GM21367 (cell line): Measurements from ENCODE around the gene SOX11.

ENCODE experiments used
- ATAC-seq: cut with Tn5 transposase; IDR thresholded peaks from one replicate; pipeline ENCODE4 v1.9.1; 2021; ENCODE audit not compliant: unreplicated experiment

Gene SOX11

GRCh38 chr2:5691221-5691984 lies 781 bp upstream of the SOX11 start:
- ATAC-seq, result no peak

DNA sequence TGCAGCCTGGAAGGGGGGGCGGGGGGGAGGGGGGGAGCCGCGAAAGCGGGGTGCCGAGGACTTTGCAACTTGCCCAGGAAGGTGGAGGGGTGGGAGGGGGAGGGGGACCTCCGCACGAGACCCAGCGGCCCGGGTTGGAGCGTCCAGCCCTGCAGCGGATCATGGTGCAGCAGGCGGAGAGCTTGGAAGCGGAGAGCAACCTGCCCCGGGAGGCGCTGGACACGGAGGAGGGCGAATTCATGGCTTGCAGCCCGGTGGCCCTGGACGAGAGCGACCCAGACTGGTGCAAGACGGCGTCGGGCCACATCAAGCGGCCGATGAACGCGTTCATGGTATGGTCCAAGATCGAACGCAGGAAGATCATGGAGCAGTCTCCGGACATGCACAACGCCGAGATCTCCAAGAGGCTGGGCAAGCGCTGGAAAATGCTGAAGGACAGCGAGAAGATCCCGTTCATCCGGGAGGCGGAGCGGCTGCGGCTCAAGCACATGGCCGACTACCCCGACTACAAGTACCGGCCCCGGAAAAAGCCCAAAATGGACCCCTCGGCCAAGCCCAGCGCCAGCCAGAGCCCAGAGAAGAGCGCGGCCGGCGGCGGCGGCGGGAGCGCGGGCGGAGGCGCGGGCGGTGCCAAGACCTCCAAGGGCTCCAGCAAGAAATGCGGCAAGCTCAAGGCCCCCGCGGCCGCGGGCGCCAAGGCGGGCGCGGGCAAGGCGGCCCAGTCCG lies 540 bp downstream of the SOX11 start:
- ATAC-seq, result no peak

- no peak for ATAC-seq
Observed at GRCh38 chr2:5693287-5694201, 1.4 kb downstream of the SOX11 start.

DNA sequence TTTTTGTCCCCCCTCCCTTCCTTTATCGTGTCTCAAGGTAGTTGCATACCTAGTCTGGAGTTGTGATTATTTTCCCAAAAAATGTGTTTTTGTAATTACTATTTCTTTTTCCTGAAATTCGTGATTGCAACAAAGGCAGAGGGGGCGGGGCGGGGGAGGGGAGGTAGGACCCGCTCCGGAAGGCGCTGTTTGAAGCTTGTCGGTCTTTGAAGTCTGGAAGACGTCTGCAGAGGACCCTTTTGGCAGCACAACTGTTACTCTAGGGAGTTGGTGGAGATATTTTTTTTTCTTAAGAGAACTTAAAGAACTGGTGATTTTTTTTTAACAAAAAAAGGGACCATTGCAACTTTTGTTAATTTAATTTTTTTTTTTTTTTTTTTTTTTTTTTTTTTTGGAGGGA lies 2.1 kb downstream of the SOX11 start:
- ATAC-seq, result no peak

DNA sequence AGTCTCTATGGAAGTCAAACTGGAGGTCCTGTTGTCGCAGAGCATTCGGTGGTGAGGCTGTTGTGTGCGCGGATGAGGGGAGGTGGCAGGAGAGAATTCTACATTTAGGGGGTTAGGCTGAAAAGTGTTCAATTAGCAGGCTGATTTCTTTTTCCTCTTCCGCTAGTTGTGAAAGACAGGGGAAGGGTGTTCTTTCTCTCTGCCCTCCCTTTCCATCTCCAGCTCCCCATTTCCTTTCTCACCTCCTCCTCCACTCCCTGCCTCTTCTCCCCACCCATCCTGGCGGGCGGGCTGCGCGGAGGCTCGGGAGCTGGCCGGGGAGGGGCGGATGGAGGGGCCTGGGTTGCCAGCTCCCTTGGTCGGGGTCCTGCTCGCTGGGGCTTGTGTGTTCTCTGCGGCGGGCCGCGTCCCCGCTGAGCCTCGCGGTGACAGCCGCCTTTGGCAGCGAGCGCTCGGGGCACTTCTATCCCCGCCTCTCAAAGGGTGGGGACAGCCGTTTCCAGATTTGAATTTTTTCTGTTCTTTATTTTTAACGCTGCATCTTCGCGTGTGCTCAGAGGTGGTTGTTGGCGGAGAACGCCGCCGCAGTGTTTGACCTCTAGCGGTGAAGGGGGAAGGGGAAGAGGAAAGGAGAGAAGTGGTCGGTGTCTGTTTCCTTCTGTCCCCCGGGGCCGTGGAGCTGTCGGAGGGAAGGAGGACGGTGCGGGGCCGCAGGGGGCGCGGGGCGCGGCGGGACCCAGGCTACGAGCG lies 3.6 kb downstream of the SOX11 start:
- no peak for ATAC-seq

DNA sequence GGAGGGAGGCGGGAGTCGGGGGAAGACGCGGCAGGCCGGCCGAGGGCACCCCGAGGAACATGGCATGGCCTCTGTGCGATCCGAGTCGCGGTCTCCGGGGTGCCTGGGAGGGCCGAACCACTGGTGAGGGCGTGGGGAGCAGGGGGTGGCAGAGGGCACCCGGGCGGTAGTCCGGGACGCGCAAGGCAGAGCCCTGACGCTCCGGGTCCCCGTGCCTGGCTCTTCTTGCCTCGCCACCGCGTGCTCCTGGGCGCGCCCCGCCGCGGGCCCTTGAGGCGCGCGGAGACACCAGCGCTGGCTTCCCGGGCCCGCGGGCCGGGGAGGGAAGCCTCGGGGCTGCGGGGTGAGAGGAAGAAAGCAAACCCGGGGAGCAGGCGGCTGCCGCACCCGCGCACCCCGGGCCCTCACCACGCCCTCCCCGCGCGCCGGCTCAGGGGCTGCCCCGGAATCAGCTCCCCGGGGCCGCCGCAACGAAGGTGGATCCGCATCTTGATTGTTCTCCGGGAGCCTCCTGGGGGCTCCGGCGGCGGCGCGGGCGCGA lies 4.3 kb downstream of the SOX11 start:
- no peak for ATAC-seq

DNA sequence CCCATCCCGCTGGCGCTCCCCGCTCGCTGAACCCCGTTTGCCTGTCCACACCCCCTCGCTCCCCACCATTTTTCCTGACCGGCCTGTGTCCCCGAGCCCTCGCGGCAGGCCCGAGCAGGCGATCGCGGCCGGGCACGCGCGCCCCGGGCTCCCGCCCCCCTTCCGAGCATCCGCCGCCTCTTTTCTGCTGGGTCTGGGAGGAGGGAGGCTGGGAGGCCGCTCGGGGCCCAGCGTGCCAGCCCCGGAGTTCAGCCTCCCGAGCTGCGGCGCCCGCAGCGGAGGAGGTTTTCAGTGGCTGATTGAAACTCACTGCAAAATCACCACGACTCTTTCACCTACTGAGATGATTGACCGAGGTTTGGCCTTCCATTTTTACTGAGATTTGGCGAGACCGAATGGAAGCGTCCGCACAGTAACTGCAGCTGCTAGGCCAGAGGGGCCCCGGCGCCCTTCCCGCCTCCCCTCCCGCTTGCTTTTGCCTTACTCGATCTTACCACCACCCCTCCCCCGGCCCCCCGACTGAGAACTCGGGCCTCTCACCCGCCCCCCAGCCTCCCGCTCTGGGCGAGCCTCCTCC lies 4.8 kb downstream of the SOX11 start:
- ATAC-seq, result no peak

DNA sequence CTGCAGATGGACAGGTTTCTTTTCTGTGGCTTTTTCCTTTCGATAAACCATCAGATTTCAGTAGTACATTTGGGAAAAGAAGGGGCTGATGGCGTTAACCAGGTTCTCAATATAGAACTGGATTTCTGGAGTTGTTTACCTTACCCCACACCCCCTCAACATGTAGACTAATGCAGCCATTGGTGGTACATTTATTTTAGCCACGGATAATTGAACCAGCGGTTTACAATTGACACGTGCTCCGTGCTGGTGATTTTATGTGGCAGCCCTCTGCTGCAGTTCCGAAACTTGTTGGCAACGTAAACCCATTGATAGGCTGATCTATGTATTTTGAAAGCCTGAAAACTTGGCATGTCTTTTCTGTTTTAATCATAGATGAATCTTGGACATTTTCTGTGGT lies 5.4 kb downstream of the SOX11 start:
- no peak for ATAC-seq

DNA sequence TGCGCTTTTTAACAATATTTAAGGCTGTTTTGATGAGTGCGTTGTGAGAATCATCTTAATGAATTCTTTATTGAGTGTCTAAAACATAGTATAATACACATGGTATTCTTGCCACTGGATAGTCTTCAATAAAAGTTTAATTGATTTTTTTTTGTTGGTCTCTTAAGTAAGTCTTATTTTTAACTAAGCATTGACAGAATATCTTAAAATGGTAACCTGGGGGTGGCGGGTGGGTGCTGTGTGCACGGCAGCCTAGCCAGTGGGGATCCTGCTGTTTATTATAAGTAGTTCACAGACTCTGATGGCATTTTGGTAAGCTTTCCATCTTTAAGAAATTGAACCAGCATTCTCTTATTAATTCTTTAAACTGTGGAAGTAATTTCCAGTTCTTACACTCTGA lies 6.0 kb downstream of the SOX11 start:
- ATAC-seq, result no peak

- ATAC-seq, result no peak
Observed at GRCh38 chr2:5699963-5700362, 7.8 kb downstream of the SOX11 start.

DNA sequence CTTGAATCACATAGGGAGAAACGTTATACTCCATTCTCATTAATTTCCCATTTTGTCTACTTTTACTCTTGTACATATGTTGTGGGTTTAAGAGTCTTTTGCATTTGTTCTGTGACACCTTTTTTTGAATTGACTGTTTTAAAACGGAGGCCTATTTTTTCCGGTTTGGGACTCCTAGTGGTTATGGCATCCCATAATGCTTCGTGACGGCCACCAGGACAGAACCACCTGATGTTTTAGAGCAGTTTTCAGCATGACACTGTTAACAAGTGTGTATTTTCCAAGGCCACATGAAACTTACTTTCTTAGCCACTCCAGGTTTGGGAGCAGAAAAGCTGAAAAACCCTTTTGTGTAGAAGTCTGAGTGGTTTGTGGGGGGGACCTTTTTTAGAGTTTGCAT lies 8.4 kb downstream of the SOX11 start:
- ATAC-seq, result no peak

- ATAC-seq, result no peak
Observed at GRCh38 chr2:5701266-5701665, 9.1 kb downstream of the SOX11 start.

GRCh38 chr2:5703166-5703565 lies 11.0 kb downstream of the SOX11 start:
- no peak for ATAC-seq

DNA sequence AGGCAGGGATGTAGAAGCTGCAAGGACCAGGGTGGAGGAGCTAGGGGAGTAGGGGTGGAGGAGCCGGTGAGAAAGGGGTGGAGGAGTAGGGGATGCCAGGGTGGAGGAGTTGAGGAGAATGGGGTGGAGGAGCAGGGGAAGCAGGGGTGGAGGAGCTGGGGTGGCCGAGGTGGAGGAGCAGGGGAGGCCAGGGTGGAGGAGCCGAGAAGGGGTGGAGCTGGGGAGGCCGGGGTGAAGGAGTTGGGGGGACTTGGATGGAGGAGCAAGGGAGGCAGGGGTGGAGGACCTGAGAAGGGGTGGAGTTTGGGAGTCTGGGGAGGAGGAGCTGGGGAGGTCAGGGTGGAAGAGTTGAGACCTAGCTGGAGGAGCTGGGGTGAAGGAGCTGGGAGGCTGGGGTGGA lies 13.3 kb downstream of the SOX11 start:
- no peak for ATAC-seq

- no peak for ATAC-seq
Observed at GRCh38 chr2:5706717-5707455, 14.7 kb downstream of the SOX11 start.

DNA sequence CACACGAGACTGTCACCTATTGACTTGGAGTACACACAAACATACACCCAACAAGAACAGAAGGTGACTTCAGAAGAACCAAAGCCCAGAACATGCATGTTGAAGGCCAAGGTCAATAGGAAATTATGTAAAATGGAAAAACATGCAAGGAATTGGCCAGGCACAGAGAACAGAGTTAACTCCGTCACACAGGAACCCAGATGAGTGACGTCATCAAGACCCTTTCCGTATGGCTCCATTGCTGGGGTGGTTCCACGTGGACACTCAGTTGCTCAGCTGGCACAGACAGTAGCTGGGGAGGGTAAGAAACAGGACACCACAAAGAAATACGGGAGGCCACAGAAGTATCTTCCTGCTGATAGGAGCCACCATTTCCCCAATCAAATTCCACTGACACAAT lies 18.4 kb downstream of the SOX11 start:
- no peak for ATAC-seq

- no peak for ATAC-seq
Observed at GRCh38 chr2:5713101-5713500, 20.9 kb downstream of the SOX11 start.

GRCh38 chr2:5719629-5720334 lies 27.6 kb downstream of the SOX11 start:
- no peak for ATAC-seq

GRCh38 chr2:5720426-5720825 lies 28.2 kb downstream of the SOX11 start:
- ATAC-seq, result no peak
